SK-N-SH (cell line): ENCODE data around the gene FYN. TPM values are rescaled to one million over a fixed set of nuclear protein-coding genes. Genes with fewer than 3 reads are reported as not detected.

Experiments used
- CTCF ChIA-PET: fragments of 300-600, 350-600 bp; formaldehyde crosslinking; extraction: SDS; loops from one replicate; lab custom pipeline; 2021; lab: Yijun Ruan, JAX
- POLR2A ChIA-PET: fragments of 350-600 bp; sonication (Branson Sonifier 250); formaldehyde crosslinking; extraction: SDS; loops from one replicate; lab custom pipeline; 2020; ENCODE audit warnings: antibody characterized with exemption, inconsistent platforms; lab: Yijun Ruan, JAX
- DNase-seq: peaks from one replicate; pipeline ENCODE4 v3.0.0; 2012
- H2AFZ ChIP-seq: fragments of 200-600 bp; sonication (generic); 2 replicates; pipeline ENCODE4 v1.8.1; 2016; ENCODE audit warnings: antibody characterized with exemption, mild to moderate bottlenecking, low read depth
- H3F3A ChIP-seq: fragments of 200-600 bp; sonication (generic); replicated peaks from 2 replicates; pipeline ENCODE3; 2016; ENCODE audit warnings: antibody characterized with exemption, mild to moderate bottlenecking; ENCODE audit not compliant: insufficient read depth
- H3K27ac ChIP-seq, 2 experiments: fragments of 200-500 bp in 1 of 2; fragments of 200-600 bp in 1 of 2; sonication (Bioruptor generic) in 1 of 2; sonication (generic), shearing (Covaris generic) in 1 of 2; 2 replicates each; pipeline versions ENCODE4 v1.5.1 to v1.6.1; 2014 to 2016; ENCODE audit warnings: low read depth in 2 of 2, inconsistent platforms in 1 of 2, low read length in 1 of 2, mild to moderate bottlenecking in 1 of 2, mixed read lengths in 1 of 2
- H3K27me3 ChIP-seq: fragments of 200-600 bp; sonication (generic), shearing (Covaris generic); 2 replicates; pipeline ENCODE4 v1.6.1; 2016; ENCODE audit warnings: mixed run types; ENCODE audit not compliant: insufficient read depth
- H3K36me3 ChIP-seq, 2 experiments: fragments of 200-500 bp in 1 of 2; fragments of 200-600 bp in 1 of 2; sonication (Bioruptor generic) in 1 of 2; sonication (generic) in 1 of 2; replicated peaks in 1 of 2; 2 replicates each; pipeline versions ENCODE3 to v1.5.1; 2014 to 2016; ENCODE audit warnings: low read length in 1 of 2, mild to moderate bottlenecking in 1 of 2; ENCODE audit not compliant: insufficient read depth in 2 of 2, control insufficient read depth in 1 of 2
- H3K4me1 ChIP-seq, 2 experiments: fragments of 200-500 bp in 1 of 2; fragments of 200-600 bp in 1 of 2; sonication (Bioruptor generic) in 1 of 2; sonication (generic), shearing (Covaris generic) in 1 of 2; 2 replicates each; pipeline versions ENCODE4 v1.5.1 to v1.6.1; 2014 to 2016; ENCODE audit warnings: low read depth in 1 of 2, low read length in 1 of 2, mixed run types in 1 of 2; ENCODE audit not compliant: insufficient read depth in 2 of 2, control insufficient read depth in 1 of 2
- H3K4me2 ChIP-seq: fragments of 200-600 bp; sonication (generic), shearing (Covaris generic); 2 replicates; pipeline ENCODE4 v1.6.1; 2017; ENCODE audit warnings: mixed run types
- H3K4me3 ChIP-seq, 2 experiments: fragments of 200-500 bp in 1 of 2; fragments of 200-600 bp in 1 of 2; sonication (Bioruptor generic) in 1 of 2; sonication (generic), shearing (Covaris generic) in 1 of 2; 2 replicates each; pipeline versions ENCODE4 v1.5.1 to v1.8.1; 2014 to 2016; ENCODE audit warnings: low read depth in 2 of 2, inconsistent platforms in 1 of 2, low read length in 1 of 2, mild to moderate bottlenecking in 1 of 2, mixed read lengths in 1 of 2, moderate library complexity in 1 of 2
- H3K79me2 ChIP-seq: fragments of 200-600 bp; sonication (generic); 2 replicates; pipeline ENCODE4 v1.8.1; 2017; ENCODE audit warnings: mild to moderate bottlenecking; ENCODE audit not compliant: insufficient read depth
- H3K9ac ChIP-seq: fragments of 200-600 bp; sonication (generic); 2 replicates; pipeline ENCODE4 v1.6.1; 2017; ENCODE audit warnings: mixed run types
- H3K9me2 ChIP-seq: fragments of 200-600 bp; sonication (generic); 2 replicates; pipeline ENCODE4 v1.6.1; 2017; ENCODE audit warnings: mixed run types
- H3K9me3 ChIP-seq: fragments of 200-600 bp; sonication (generic); 2 replicates; pipeline ENCODE4 v1.6.1; 2017; ENCODE audit warnings: mixed run types, mild to moderate bottlenecking, moderate library complexity
- H4K20me1 ChIP-seq: fragments of 200-600 bp; sonication (generic); 2 replicates; pipeline ENCODE4 v1.6.1; 2017; ENCODE audit warnings: mild to moderate bottlenecking, mixed run types; ENCODE audit not compliant: insufficient read depth
- CHD2 ChIP-seq: fragments of 150-350 bp; IDR thresholded peaks from 2 replicates; pipeline ENCODE4 v1.6.1; 2018; ENCODE audit warnings: low read length; ENCODE audit not compliant: partially characterized antibody
- FOXJ3 ChIP-seq: sonication (generic); formaldehyde crosslinking; IDR thresholded peaks from 2 replicates; pipeline ENCODE4 v1.5.1; 2020; ENCODE audit warnings: mild to moderate bottlenecking, missing genetic modification reagents
- FOXM1 ChIP-seq: IDR thresholded peaks from 2 replicates; pipeline ENCODE4 v1.4.0; 2012; ENCODE audit warnings: low read depth, mild to moderate bottlenecking
- GATA2 ChIP-seq: sonication (generic); formaldehyde crosslinking; IDR thresholded peaks from 2 replicates; pipeline ENCODE4 v1.5.0; 2020; ENCODE audit warnings: mild to moderate bottlenecking, missing genetic modification reagents
- MEF2A ChIP-seq: IDR thresholded peaks from 2 replicates; pipeline ENCODE4 v1.4.0; 2012; ENCODE audit warnings: low read depth, borderline replicate concordance
- RAD21 ChIP-seq: IDR thresholded peaks from 2 replicates; pipeline ENCODE4 v1.6.1; 2012; ENCODE audit warnings: mild to moderate bottlenecking, low read length
- RCOR1 ChIP-seq: fragments of 150-350 bp; IDR thresholded peaks from 2 replicates; pipeline ENCODE4 v1.6.1; 2017; ENCODE audit warnings: antibody characterized with exemption, low read length
- TAF1 ChIP-seq: IDR thresholded peaks from 2 replicates; pipeline ENCODE4 v1.6.1; 2012; ENCODE audit warnings: low read depth, mild to moderate bottlenecking, low read length, moderate library complexity, borderline replicate concordance
- TEAD4 ChIP-seq: IDR thresholded peaks from 2 replicates; pipeline ENCODE4 v1.4.0; 2012; ENCODE audit warnings: mild to moderate bottlenecking, borderline replicate concordance; ENCODE audit not compliant: insufficient read depth
- WGBS: methylation state at CpG from one replicate; pipeline ENCODE4 v1.1.6; 2017; ENCODE audit warnings: low lambda C conversion rate; 5-methylcytosine and 5-hydroxymethylcytosine counted together
- polyA plus RNA-seq, 3 experiments: library from polyadenylated mRNA; depleted of rRNA; stranded (reverse); fragments of >200 nt; gene quantifications; 2 replicates each; pipeline ENCODE4 v1.2.3, GENCODE V29; 2012
- TF ChIP-seq, protein P1 (sequence below): IDR thresholded peaks from 2 replicates; pipeline ENCODE4 v1.4.0; 2012; ENCODE audit warnings: low read depth, borderline replicate concordance
- TF ChIP-seq, protein P2 (sequence below): IDR thresholded peaks from 2 replicates; pipeline ENCODE4; 2012

Gene FYN
- polyA plus RNA-seq, 1 of the 3 experiments (the other 2 are of a cell fraction), result 31.0 TPM

DNA sequence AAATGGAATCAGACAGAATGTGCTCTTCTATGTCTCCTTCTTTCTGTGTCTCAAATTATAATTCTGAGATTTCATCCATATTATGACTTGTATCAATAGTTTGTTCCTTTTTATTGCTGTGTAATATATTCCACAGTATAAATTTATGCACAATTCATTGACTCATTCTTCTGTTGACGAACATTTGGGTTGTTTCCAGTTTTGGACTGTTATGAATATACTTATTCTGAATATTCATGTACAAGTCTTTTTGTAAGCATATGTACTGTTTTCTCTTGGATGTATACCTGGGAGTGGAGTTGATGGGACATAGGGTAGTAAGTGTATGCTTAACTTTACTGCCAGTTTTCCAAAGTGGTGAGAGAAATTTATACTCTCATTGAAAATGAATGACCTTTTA is 239.4 kb downstream of the FYN start:
- 82% methylated on average over 1 of the region's 1 CpG for WGBS
- Histone ChIP-seq H3K4me1 (no peaks in the 10 kb centered on the region), H3K27me3 (no peaks in the 10 kb centered on the region), H3K36me3 (no peaks in the 10 kb centered on the region), H3K4me2 (no peak overlapping the region), H3F3A (no peaks in the 10 kb centered on the region), H4K20me1 (no peaks in the 10 kb centered on the region), H3K4me3 (no peak overlapping the region), H3K9me2 (no peaks in the 10 kb centered on the region), H3K9me3 (no peaks in the 10 kb centered on the region), H2AFZ (no peak overlapping the region), H3K79me2 (no peaks in the 10 kb centered on the region), H3K27ac (no peak overlapping the region), H3K9ac (no peak overlapping the region)
- POLR2A ChIA-PET, result no interaction called here
- TF ChIP-seq FOXJ3 (CRISPR knock-in tag), result no peak
- TF ChIP-seq, protein P1, sequence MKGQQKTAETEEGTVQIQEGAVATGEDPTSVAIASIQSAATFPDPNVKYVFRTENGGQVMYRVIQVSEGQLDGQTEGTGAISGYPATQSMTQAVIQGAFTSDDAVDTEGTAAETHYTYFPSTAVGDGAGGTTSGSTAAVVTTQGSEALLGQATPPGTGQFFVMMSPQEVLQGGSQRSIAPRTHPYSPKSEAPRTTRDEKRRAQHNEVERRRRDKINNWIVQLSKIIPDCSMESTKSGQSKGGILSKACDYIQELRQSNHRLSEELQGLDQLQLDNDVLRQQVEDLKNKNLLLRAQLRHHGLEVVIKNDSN, result no peak
- TF ChIP-seq TAF1, result no peak
- no peak for TF ChIP-seq RAD21
- CTCF ChIA-PET, result no interaction called here
- no peak for DNase-seq

DNA sequence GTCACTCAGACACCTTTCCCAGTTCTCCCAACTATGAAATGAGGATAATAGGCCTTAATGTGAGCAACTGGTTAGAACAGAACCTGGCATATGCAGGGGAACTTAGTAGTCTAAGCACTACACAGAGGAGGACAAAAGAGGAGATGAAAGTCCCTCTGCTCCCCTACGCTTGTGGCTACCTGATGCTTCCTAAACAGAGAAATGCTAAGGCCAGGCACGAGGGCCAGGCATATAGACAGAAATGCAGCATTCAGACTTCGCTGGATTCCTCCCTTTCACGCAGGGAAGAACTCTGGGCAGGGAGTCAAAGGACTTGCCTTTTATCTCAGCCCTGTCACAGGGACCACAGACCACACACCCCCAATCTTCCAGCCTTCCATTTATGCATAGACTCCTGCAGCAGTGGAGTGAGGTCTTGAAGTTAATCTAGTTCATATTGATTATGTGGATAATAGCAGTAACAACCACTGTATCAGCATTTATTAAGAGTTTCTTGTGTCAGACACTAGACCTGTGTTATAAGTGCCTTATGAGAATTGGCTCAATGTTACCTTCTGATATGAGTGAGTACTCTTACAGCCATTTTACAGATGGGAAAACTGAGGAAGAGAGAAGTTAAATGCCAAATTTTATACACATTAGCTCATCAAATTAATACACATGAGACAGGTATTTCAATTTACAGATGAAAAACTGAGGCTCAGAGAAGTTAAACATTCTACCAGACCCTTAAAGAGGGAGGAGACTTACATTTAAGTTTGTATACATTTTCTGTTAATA is 240.6 kb downstream of the FYN start:
- no peaks in the 10 kb centered on the region for H3K9me3 ChIP-seq
- no peaks in the 10 kb centered on the region for H3K79me2 ChIP-seq
- no peak overlapping the region for H3K4me2 ChIP-seq
- no peaks in the 10 kb centered on the region for H3K36me3 ChIP-seq
- H3F3A ChIP-seq, result peaks cover 6% of the 10 kb centered on the region
- no peaks in the 10 kb centered on the region for H4K20me1 ChIP-seq
- no peak overlapping the region for H3K9ac ChIP-seq
- H3K27ac ChIP-seq, result no peak overlapping the region
- CTCF ChIA-PET, result interaction anchor here (2.0 kb wide), 1 partner anchor 9 kb away, joined by 7 read pairs; no protein-coding TSS in a partner anchor
- no peak overlapping the region for H2AFZ ChIP-seq
- H3K4me1 ChIP-seq, result no peaks in the 10 kb centered on the region; a peak in 2 of 4 replicates
- TF ChIP-seq FOXM1, result no peak
- TF ChIP-seq MEF2A, result no peak
- TF ChIP-seq TEAD4, result no peak
- TF ChIP-seq, protein P1, result no peak
- TF ChIP-seq, all 33 proteins: peak for 0
- Histone ChIP-seq H3K4me3 (no peak overlapping the region), H3K27me3 (no peaks in the 10 kb centered on the region), H3K9me2 (no peaks in the 10 kb centered on the region)
- 88% methylated on average over 4 of the region's 4 CpGs for WGBS
- DNase-seq, result no peak
- POLR2A ChIA-PET, result no interaction called here

- Histone ChIP-seq H3K4me1 (no peaks in the 10 kb centered on the region; a peak in 2 of 4 replicates), H3K4me2 (no peak overlapping the region), H3K27ac (no peak overlapping the region), H2AFZ (no peak overlapping the region), H4K20me1 (no peaks in the 10 kb centered on the region), H3K36me3 (no peaks in the 10 kb centered on the region), H3K9ac (no peak overlapping the region), H3K79me2 (no peaks in the 10 kb centered on the region), H3K4me3 (no peak overlapping the region), H3F3A (peaks cover 6% of the 10 kb centered on the region), H3K9me3 (no peaks in the 10 kb centered on the region), H3K9me2 (no peaks in the 10 kb centered on the region), H3K27me3 (no peaks in the 10 kb centered on the region)
- no peak for TF ChIP-seq MEF2A
- no peak for TF ChIP-seq RCOR1
- TF ChIP-seq GATA2 (CRISPR knock-in tag), result no peak
- TF ChIP-seq CHD2, result no peak
- TF ChIP-seq, protein P2, sequence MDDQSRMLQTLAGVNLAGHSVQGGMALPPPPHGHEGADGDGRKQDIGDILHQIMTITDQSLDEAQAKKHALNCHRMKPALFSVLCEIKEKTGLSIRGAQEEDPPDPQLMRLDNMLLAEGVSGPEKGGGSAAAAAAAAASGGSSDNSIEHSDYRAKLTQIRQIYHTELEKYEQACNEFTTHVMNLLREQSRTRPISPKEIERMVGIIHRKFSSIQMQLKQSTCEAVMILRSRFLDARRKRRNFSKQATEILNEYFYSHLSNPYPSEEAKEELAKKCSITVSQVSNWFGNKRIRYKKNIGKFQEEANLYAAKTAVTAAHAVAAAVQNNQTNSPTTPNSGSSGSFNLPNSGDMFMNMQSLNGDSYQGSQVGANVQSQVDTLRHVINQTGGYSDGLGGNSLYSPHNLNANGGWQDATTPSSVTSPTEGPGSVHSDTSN, result no peak
- no peak for TF ChIP-seq FOXM1
- 87% methylated on average over 7 of the region's 8 CpGs for WGBS
- ChIA-PET POLR2A (no interaction called here), CTCF (interaction anchor here (2.0 kb wide), 1 partner anchor 10 kb away, joined by 7 read pairs; no protein-coding TSS in a partner anchor)
- no peak for DNase-seq
Observed at GRCh38 chr6:111631903-111632460, 241.3 kb downstream of the FYN start.
